A549 treated with DMSO at 1 μM for 4 hours (cell line): ENCODE measurements around the gene BTNL8. TPM values are rescaled to one million over a fixed set of nuclear protein-coding genes. Genes with fewer than 3 reads are reported as not detected.

ENCODE experiments used
- total RNA-seq: library from RNA; stranded (reverse); fragments of 200-300 nt; extraction: Qiagen RNA extraction; gene quantifications from 5 replicates; pipeline ENCODE4 v1.2.3, GENCODE V29; 2022; ENCODE audit warnings: low read depth

Gene BTNL8, protein sequence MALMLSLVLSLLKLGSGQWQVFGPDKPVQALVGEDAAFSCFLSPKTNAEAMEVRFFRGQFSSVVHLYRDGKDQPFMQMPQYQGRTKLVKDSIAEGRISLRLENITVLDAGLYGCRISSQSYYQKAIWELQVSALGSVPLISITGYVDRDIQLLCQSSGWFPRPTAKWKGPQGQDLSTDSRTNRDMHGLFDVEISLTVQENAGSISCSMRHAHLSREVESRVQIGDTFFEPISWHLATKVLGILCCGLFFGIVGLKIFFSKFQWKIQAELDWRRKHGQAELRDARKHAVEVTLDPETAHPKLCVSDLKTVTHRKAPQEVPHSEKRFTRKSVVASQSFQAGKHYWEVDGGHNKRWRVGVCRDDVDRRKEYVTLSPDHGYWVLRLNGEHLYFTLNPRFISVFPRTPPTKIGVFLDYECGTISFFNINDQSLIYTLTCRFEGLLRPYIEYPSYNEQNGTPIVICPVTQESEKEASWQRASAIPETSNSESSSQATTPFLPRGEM
- total RNA-seq, result not detected in 5 replicates

DNA sequence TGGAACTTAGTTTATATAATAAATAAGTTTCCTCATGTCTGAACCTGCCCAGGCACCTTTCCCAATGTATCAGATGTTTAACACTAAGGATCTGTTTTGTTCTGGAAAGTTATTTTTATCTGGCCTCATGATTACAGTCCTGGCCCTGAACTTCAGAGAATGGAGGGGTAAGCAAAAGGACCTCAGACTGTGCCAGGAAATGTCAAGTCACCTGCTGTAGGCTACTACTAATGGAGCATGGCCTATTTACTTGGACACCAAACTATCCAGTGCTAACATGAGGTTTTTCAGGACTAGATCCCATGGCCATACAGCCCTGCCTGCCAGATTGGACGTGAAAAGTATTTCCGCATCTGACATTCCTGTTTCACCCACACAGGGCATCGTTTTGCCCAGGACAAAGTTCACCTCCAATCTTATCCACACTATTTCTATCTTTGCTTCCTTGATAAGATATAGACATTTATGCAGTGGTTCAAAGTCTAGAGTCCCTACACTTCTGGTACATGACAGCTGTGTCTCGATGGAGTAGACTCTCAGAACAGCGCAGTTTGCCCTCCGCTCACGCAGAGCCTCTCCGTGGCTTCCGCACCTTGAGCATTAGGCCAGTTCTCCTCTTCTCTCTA, at the start of gene BTNL8:
BTNL8 (plus strand) TSS at position 539 of the 626 bp plus-strand sequence. CDS start 152 bp downstream, outside the sequence.

DNA sequence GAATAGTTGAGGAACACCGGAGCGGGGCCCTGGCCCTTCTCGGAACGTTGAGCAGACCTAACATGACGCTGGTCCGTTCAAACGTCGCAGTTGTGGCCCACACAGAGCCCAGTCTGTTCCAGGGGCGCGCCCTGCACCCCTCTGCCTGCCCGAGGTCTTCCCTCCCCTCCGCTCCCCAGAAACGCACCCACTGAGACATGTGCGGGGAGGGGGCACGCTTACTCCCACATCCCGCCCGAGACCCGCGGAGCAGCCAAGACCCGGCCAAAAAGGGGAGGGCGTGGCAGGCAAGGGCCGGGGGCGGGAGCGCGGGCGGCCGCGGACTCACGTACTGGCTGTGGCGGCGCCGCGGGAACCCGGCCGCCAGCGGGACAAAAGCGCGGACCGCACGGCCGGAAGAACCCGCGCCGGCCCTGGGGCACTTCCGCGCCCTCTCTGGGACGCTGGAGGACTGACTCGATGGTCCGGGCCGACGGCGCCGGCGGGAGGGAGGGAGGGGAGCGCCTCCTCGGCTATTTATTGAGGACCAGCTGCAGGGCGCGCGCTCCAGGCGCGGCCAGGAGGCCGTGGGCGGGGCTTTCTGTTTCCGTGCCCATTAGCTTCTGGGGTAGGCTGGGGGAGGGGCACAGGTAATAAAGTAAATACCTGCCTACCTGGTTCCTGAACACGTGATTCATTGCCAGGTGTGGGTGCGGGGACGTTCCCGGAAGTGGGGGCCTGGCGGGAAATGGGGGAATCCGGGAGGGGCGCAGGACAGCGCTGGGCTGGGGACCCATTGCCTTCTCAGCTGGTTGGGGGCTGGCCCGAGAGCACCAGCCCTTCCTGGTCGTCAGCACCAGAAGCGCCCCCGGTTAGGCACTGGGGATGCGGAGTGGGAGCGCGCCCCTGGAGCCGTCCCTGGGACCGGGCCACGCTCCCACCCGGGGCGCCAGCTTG, 37.8 kb upstream of the BTNL8 start, which contains the start of gene ZFP62:
ZFP62 (minus strand) TSS at position 390 of the 936 bp plus-strand sequence; CDS start at position 333, 57 bp downstream.

DNA sequence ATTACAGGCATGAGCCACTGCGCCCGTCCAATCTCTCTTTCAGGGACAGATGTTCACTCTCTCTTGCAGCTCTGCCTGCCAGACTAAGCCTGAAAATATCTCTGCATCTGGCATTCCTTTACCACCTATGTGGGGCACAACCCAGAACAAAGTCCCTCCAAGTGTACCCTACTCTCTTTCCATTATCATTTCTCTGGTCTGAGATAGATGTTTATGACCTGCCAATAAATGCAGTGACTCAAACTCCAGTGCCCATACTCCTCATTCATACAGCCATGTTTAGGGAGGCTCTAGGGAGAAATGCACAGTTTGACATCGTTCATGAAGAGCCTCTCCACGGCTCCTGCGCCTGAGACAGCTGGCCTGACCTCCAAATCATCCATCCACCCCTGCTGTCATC, 89.6 kb downstream of the BTNL8 start, which contains the start of gene BTNL3:
BTNL3 (plus strand) TSS at position 255 of the 400 bp plus-strand sequence. CDS start 183 bp downstream, outside the sequence.

Other genes with a start within 250 kb of the BTNL8 start
- 2.2 to 4.4 TPM (median 3.3 TPM) in 5 replicates for gene FLT4, start 249.6 kb upstream of the BTNL8 start, total RNA-seq
- not detected in 5 replicates for gene OR2Y1, start 159.1 kb upstream of the BTNL8 start, total RNA-seq
- 73.8 to 91.2 TPM (median 84.3 TPM) in 5 replicates for gene MGAT1, start 96.4 kb upstream of the BTNL8 start, total RNA-seq
- 7.4 to 12.0 TPM (median 10.1 TPM) in 5 replicates for gene ZFP62, start 37.9 kb upstream of the BTNL8 start, total RNA-seq
- not detected in 5 replicates for gene BTNL3, start 89.7 kb downstream of the BTNL8 start, total RNA-seq
- 0.81 to 1.4 TPM (median 0.87 TPM) in 5 replicates for gene BTNL9, start 141.1 kb downstream of the BTNL8 start, total RNA-seq
- gene OR2V1, start 232.0 kb downstream of the BTNL8 start, total RNA-seq, result not detected in 5 replicates
- not detected in 5 replicates for gene OR2V2, start 248.4 kb downstream of the BTNL8 start, total RNA-seq